ENCODE measurements around the gene TRIM63.
A peak's percentile ranks its signal among the peaks of the same experiment; 100 is the strongest.

The TRIM63 gene

GRCh38 chr1:26016258-26016952, 51.0 kb downstream of the TRIM63 start:
- TF ChIP-seq CTCF (IDR thresholded peaks at IDR 0.05; ENCODE audit: low read depth, low read length): no peak
- no peak for DNase-seq
- Histone ChIP-seq H3K9me3 (no peaks in the 10 kb centered on the region), H3K4me3 (ENCODE audit: low read depth, low read length) (no peak overlapping the region), H3K36me3 (no peaks in the 10 kb centered on the region), H3K4me1 (no peaks in the 10 kb centered on the region), H3K27me3 (no peaks in the 10 kb centered on the region)

GRCh38 chr1:26015358-26015757, 52.1 kb downstream of the TRIM63 start:
- H3K36me3 ChIP-seq: no peaks in the 10 kb centered on the region
- DNase-seq: no peak
- TF ChIP-seq CTCF (IDR thresholded peaks at IDR 0.05; ENCODE audit: low read depth, low read length): no peak
- H3K4me3 ChIP-seq (ENCODE audit: low read depth, low read length): no peak overlapping the region
- no peaks in the 10 kb centered on the region for H3K9me3 ChIP-seq
- H3K27me3 ChIP-seq: no peaks in the 10 kb centered on the region
- H3K4me1 ChIP-seq: no peaks in the 10 kb centered on the region

GRCh38 chr1:26014179-26014578, 53.3 kb downstream of the TRIM63 start:
- no peaks in the 10 kb centered on the region for H3K4me1 ChIP-seq
- no peak for DNase-seq
- H3K9me3 ChIP-seq: no peaks in the 10 kb centered on the region
- no peaks in the 10 kb centered on the region for H3K27me3 ChIP-seq
- H3K36me3 ChIP-seq: no peaks in the 10 kb centered on the region
- no peak for TF ChIP-seq CTCF (IDR thresholded peaks at IDR 0.05; ENCODE audit: low read depth, low read length)
- no peak overlapping the region for H3K4me3 ChIP-seq (ENCODE audit: low read depth, low read length)

GRCh38 chr1:26012864-26013263, 54.6 kb downstream of the TRIM63 start:
- Histone ChIP-seq H3K4me1 (no peaks in the 10 kb centered on the region), H3K36me3 (no peaks in the 10 kb centered on the region), H3K27me3 (no peaks in the 10 kb centered on the region), H3K9me3 (no peaks in the 10 kb centered on the region), H3K4me3 (ENCODE audit: low read depth, low read length) (no peak overlapping the region)
- DNase-seq: no peak
- TF ChIP-seq CTCF (IDR thresholded peaks at IDR 0.05; ENCODE audit: low read depth, low read length): no peak

GRCh38 chr1:26010825-26011224, 56.6 kb downstream of the TRIM63 start:
- Histone ChIP-seq H3K27me3 (no peaks in the 10 kb centered on the region), H3K4me1 (no peaks in the 10 kb centered on the region), H3K4me3 (ENCODE audit: low read depth, low read length) (no peak overlapping the region), H3K36me3 (no peaks in the 10 kb centered on the region), H3K9me3 (no peaks in the 10 kb centered on the region)
- no peak for DNase-seq
- TF ChIP-seq CTCF (IDR thresholded peaks at IDR 0.05; ENCODE audit: low read depth, low read length): no peak

- peak; percentile 38 for TF ChIP-seq CTCF (IDR thresholded peaks at IDR 0.05; ENCODE audit: low read depth, low read length)
- no peaks in the 10 kb centered on the region for H3K4me1 ChIP-seq
- H3K4me3 ChIP-seq (ENCODE audit: low read depth, low read length): no peak overlapping the region
- no peaks in the 10 kb centered on the region for H3K9me3 ChIP-seq
- H3K27me3 ChIP-seq: no peaks in the 10 kb centered on the region
- no peaks in the 10 kb centered on the region for H3K36me3 ChIP-seq
- DNase-seq: no peak
Measured at GRCh38 chr1:26009796-26010447, 57.5 kb downstream of the TRIM63 start.
